ENCODE results near the gene PBRM1.

Gene PBRM1

DNA sequence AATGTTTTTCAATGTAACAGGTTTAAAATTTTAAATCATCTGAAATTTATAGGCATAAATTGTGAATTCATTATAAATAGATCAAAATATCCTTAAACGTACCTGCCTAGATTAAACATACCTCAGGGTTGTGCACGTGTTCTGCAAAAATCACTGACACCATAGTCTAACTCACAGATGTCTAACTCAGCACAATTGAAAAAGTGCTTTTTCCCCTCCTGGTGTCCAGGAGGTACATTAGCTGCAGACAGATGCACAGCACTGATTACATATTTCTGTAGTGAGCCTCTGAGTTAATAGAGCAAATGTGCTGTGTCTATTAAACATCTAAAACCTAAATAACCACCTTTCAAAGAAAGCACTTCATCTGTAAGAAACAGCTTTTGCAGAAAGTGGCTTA is 138.6 kb downstream of the PBRM1 start:
- DNase-seq (ENCODE audit: extremely low read depth, low read depth) = no peak
- H3K4me3 ChIP-seq (replicated peaks; ENCODE audit: low read depth, low read length) = no peak overlapping the region

DNA sequence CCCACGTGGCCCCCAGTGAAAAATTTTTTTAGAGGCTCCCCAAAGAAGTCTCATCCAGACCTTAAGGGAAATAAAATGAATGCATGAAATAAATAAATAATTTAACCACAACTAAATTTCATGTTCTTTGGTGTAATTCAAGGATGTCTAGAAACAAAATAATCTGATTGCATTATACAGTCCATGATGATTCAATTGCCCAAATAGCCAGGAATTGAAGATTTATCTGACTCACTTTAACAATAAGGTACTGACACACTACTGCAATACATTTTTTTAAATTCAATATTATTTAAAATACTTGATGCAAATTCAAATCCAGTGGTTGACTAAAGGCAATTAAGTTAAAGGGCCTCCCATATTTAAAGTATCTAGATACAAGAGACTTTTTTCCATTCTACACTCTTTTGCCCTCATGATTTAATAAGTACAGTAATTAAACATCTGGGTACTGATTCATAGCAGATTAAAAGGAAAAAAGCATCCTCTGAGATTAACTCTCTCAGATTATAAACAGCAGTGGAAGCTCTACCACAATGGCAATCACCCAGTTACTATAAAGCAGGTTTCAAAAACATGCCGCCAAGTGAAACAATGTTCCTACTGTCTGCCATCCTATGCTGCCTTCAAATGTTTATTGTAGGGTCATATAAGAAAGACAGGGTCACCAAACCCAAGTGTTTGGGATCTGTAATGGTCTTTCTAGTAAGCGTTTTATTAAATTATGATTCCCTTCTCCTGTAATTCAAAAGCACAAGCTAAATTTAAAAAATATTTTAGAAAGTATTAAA is 139.4 kb downstream of the PBRM1 start:
- no peak overlapping the region for H3K4me3 ChIP-seq (replicated peaks; ENCODE audit: low read depth, low read length)
- TF ChIP-seq, protein P1, sequence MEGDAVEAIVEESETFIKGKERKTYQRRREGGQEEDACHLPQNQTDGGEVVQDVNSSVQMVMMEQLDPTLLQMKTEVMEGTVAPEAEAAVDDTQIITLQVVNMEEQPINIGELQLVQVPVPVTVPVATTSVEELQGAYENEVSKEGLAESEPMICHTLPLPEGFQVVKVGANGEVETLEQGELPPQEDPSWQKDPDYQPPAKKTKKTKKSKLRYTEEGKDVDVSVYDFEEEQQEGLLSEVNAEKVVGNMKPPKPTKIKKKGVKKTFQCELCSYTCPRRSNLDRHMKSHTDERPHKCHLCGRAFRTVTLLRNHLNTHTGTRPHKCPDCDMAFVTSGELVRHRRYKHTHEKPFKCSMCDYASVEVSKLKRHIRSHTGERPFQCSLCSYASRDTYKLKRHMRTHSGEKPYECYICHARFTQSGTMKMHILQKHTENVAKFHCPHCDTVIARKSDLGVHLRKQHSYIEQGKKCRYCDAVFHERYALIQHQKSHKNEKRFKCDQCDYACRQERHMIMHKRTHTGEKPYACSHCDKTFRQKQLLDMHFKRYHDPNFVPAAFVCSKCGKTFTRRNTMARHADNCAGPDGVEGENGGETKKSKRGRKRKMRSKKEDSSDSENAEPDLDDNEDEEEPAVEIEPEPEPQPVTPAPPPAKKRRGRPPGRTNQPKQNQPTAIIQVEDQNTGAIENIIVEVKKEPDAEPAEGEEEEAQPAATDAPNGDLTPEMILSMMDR (IDR thresholded peaks at IDR 0.05; ENCODE audit: low read depth, low read length, missing control alignments) = no peak
- no peak for DNase-seq (ENCODE audit: extremely low read depth, low read depth)

More for the DNA sequence above, 138.6 kb downstream of the PBRM1 start:
- TF ChIP-seq, protein P1 (IDR thresholded peaks at IDR 0.05; ENCODE audit: low read depth, low read length, missing control alignments) = no peak

DNA sequence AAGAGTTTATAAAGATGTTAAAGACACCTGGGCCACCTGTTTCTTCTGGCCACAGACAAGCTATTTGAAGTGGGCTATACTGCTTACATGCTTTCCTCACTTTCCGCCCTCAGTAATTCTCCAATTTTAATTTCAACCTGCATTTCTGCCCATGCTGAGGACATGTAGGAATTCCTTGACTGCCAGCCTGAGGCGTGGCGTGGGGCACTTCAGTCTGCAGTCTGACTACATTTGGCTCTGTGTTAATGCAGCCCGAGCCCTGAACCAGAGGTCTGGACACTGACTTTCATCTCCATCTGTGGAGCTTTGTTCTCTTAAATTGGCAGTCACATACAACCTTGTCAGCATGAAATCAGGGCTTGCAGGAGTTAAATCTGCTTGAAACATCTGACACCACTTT is 140.8 kb downstream of the PBRM1 start:
- DNase-seq (ENCODE audit: extremely low read depth, low read depth) = no peak
- TF ChIP-seq, protein P1 (IDR thresholded peaks at IDR 0.05; ENCODE audit: low read depth, low read length, missing control alignments) = no peak
- no peak overlapping the region for H3K4me3 ChIP-seq (replicated peaks; ENCODE audit: low read depth, low read length)

DNA sequence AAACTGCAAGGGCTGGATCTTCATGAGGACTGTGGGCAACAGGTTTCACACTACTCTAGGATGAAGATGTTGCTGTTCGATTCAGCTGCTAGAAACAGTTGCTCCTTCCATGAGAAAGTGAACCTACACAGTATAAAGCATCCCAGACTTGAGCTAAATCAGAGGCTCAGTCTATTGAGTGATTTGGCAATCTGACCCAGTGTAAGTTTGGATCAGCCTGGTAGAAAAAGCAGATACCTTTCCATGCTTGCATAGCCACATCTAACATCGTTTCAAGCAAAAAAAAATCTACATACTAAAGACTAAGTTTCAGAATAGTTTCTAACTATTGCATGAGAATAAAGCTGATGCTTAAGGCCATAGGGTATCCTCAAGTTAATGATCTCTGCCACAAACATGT is 144.7 kb downstream of the PBRM1 start:
- TF ChIP-seq, protein P1 (IDR thresholded peaks at IDR 0.05; ENCODE audit: low read depth, low read length, missing control alignments) = no peak
- DNase-seq (ENCODE audit: extremely low read depth, low read depth) = no peak
- H3K4me3 ChIP-seq (replicated peaks; ENCODE audit: low read depth, low read length) = no peak overlapping the region

DNA sequence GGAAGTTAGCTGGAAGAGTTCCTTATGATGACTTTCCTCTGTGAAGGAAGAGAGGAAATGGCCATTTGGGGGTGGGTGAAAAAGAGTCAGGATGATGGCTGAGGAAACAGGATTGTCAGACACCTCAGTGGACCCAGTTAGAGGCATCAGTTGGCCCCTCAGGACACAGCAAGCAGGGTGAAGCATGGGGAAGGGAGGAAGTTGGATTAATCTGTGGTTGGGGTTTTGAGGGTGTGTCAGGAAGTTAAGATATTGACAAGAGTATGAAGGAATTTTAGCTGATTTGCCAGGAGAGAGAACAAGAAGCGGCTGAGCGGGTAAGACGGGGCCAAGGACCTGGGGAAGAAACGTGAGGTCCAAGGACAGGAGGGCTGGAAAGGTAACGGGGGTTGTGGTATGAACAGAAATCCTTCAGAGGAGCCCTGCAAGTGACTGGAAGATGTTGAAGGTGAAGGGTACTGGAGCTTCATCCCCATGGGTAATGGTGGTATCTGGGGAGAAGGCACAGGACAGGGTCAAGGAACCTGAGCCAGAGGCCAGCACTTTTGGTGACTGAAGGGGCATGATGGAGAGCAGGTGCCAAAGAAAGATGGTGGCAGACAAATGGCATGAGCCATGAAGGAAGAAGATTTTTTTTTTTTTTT is 146.6 kb downstream of the PBRM1 start:
- peak overlapping the region; percentile 97 for H3K4me3 ChIP-seq (replicated peaks; ENCODE audit: low read depth, low read length)
- no peak for DNase-seq (ENCODE audit: extremely low read depth, low read depth)
- TF ChIP-seq, protein P1 (IDR thresholded peaks at IDR 0.05; ENCODE audit: low read depth, low read length, missing control alignments) = no peak

DNA sequence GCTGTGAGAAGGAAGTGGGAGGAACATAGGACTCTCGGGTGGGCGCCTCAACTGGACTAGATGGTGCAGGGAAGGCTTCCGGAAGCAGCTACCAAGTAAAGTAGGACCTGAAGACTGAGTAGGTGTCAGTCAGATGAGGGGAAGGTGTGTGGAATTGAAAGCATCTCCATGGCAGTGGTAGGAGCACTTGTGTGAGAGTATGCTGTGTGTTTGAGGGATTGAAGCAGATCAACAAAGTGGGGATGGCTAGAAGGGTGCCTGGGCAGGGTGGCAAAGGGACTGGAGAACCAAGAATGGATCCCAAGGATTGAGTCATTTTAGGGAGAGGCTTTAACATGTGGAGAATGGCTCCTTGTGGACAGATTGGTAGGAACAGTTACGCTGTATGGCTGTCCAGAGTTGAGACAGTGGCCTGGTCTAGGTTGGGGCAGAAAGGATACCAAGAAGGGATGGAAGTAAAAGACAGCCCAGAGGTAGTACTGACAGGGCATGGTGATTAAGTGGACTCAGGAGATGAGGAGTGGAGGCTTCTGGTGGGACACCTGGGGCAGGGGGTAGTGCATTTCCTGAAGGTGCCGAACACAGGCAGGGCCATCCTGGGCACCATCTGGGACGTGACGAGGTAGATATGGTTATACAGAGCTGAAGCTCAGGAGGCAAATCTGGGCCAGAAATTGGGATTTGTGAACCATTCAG is 147.8 kb downstream of the PBRM1 start:
- peak overlapping the region; percentile 97 for H3K4me3 ChIP-seq (replicated peaks; ENCODE audit: low read depth, low read length)
- no peak for DNase-seq (ENCODE audit: extremely low read depth, low read depth)
- TF ChIP-seq, protein P1 (IDR thresholded peaks at IDR 0.05; ENCODE audit: low read depth, low read length, missing control alignments) = no peak
